Fibroblast of pulmonary artery (primary cell): ENCODE measurements around the gene ALPG.
A peak's percentile ranks its signal among the peaks of the same experiment; 100 is the strongest.

ENCODE experiments used
- DNase-seq: peaks from one replicate; pipeline ENCODE4 v3.0.0-alpha.2; 2010; ENCODE audit warnings: low read depth
- H3K4me3 ChIP-seq: replicated peaks from 2 replicates; pipeline ENCODE4 v1.5.1; 2011; ENCODE audit warnings: low read depth, mild to moderate bottlenecking, control low read depth, low read length, moderate library complexity
- CTCF ChIP-seq: IDR thresholded peaks from 2 replicates; pipeline ENCODE4 v1.5.1; 2011; ENCODE audit warnings: mild to moderate bottlenecking, control low read depth, low read length, inconsistent platforms; ENCODE audit errors: missing control alignments

Gene ALPG

GRCh38 chr2:232372231-232373208 lies 34.1 kb upstream of the ALPG start:
- DNase-seq = peak; percentile 18
- H3K4me3 ChIP-seq = no peak overlapping the region
- TF ChIP-seq CTCF = no peak

DNA sequence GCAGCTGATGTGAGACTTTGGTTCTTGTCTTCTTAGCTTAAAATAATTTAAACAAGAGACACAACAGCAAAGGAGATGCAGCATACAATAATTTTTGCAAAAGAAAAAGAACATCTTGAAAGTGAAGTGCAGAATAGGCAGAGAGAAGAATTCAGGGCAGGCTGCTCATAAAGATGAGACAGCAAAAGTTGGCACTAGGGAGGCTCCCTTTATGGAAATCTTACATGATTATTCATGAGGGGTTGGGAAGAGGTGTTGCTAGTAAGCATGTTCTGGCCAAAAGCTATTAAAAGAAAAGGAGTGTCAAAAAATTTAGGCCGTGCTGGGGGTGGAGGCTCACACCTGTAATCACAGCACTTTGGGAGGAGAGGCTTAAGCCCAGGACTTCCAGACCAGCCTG lies 32.3 kb upstream of the ALPG start:
- no peak for DNase-seq
- no peak for TF ChIP-seq CTCF
- H3K4me3 ChIP-seq = no peak overlapping the region

DNA sequence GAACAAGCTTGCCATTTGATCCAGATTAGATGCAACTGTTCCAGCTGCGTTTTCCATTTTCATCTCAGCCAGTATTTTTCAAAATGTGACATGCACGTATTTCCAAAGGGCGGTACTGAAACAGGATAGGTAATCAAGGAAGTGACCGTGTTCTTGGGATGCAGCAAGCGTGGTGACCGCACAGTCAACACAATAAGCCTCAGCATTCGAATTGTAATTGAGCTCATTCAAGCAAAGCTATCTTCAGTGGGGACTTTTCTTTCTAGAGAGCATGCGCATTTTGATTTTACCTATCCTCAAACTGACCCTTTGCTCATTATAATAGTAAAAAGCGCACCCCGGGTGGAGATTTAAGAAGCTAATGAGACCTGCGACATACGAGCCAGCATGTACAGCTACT lies 31.5 kb upstream of the ALPG start:
- DNase-seq = no peak
- no peak for TF ChIP-seq CTCF

GRCh38 chr2:232376260-232376659 lies 30.4 kb upstream of the ALPG start:
- TF ChIP-seq CTCF = no peak
- no peak for DNase-seq
- H3K4me3 ChIP-seq = no peak overlapping the region

More for the DNA sequence above, 31.5 kb upstream of the ALPG start:
- no peak overlapping the region for H3K4me3 ChIP-seq

- H3K4me3 ChIP-seq = no peak overlapping the region
- no peak for TF ChIP-seq CTCF
- DNase-seq = no peak
Observed at GRCh38 chr2:232376713-232377112, 29.9 kb upstream of the ALPG start.

DNA sequence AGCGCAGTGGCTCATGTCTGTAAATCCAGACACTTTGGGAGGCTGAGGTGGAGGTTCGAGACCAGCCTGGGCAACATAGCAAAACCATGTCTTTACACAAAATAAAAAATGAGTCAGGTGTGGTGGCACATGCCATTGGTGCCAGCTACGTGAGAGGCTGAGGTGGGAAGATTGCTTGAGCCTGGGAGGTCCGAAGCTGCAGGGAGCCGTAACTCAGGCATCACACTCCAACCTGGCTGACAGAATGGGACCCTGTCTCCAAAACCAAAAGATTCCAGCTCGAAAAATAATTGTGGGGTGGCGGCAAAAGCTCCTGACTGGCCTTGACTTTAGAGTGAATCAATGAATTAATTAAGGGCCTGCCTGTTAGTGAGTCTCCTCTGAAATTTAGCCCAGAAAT lies 29.3 kb upstream of the ALPG start:
- no peak overlapping the region for H3K4me3 ChIP-seq
- DNase-seq = no peak
- TF ChIP-seq CTCF = no peak
